ENCODE results near the gene HOXA6. TPM values are rescaled to one million over a fixed set of nuclear protein-coding genes. Genes with fewer than 3 reads are reported as not detected.

The HOXA6 gene
- total and polyA plus RNA-seq, 2 experiments from 2014 or later = not detected

DNA sequence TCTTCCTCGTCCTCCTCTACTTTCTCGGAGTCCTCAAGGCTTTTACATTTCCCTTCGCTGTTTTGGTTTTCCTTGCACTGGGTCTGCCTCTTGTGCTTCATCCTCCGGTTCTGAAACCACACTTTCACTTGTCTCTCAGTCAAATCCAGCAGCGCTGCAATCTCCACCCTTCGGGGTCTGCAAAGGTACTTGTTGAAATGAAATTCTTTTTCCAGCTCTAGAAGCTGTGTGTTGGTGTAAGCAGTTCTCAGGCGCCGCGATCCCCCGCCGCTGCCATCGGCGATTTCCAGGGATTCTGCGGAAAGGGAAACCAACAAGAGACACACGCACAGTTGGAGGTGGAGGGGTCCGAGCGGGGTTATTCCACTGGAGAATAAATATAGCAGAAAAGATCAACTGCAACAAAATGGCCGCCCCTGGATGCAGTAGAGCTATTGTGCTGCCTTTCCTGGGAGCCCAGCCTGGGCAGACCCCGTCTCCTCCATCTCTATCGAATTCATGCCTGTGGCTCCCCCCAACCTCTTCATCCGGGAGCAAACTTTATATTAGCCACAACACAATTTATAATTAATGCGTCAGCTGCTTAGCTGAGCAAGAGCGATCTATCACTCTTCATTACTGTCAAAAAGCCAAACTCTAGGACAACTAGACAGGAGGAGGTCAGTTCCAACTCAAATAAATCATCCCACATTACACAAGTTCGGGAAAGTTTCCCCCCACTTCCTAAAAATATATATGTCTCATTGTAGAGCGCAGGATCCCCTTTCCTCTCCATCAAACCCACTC is 46.2 kb downstream of the HOXA6 start:
- Mint-ChIP-seq H3K4me1 (peaks cover 42% of the 10 kb centered on the region), H3K9me3 (peaks cover 4% of the 10 kb centered on the region; the same call in 1 of the 3 replicates), H3K36me3 (ENCODE audit: low read depth) (no peaks in the 10 kb centered on the region), H3K27ac (no peak overlapping the region), H3K27me3 (ENCODE audit: insufficient read depth, low read depth, poor library complexity) (peaks cover 100% of the 10 kb centered on the region), H3K4me3 (peak overlapping the region; percentile 37; the same call in 2 of the 3 replicates)
- peak overlapping the region; percentile 74 for H2AFZ ChIP-seq
- ATAC-seq = 0 out of 3 replicates have a peak, but pooled peaks have one; percentile 2
- peak overlapping the region; percentile 76 for H3K4me2 ChIP-seq
- H3F3A ChIP-seq (replicated peaks; ENCODE audit: low read depth) = peaks cover 61% of the 10 kb centered on the region
- H3K4me3 ChIP-seq = peak overlapping the region; percentile 46
- H3K27ac ChIP-seq (ENCODE audit: low read depth) = no peak overlapping the region
- no peak for DNase-seq (ENCODE audit: low spot score)
- TF ChIP-seq EZH2 (IDR thresholded peaks at IDR 0.05; ENCODE audit: low read depth, unreplicated experiment) (peak; percentile 97), ZNF331 (CRISPR knock-in tag; IDR thresholded peaks at IDR 0.05; ENCODE audit: low read depth) (no peak), EZH2phosphoT487 (IDR thresholded peaks at IDR 0.05; ENCODE audit: unreplicated experiment) (peak; percentile 53), NANOG (IDR thresholded peaks at IDR 0.05; ENCODE audit: borderline replicate concordance) (no peak)
- TF ChIP-seq, protein P1, sequence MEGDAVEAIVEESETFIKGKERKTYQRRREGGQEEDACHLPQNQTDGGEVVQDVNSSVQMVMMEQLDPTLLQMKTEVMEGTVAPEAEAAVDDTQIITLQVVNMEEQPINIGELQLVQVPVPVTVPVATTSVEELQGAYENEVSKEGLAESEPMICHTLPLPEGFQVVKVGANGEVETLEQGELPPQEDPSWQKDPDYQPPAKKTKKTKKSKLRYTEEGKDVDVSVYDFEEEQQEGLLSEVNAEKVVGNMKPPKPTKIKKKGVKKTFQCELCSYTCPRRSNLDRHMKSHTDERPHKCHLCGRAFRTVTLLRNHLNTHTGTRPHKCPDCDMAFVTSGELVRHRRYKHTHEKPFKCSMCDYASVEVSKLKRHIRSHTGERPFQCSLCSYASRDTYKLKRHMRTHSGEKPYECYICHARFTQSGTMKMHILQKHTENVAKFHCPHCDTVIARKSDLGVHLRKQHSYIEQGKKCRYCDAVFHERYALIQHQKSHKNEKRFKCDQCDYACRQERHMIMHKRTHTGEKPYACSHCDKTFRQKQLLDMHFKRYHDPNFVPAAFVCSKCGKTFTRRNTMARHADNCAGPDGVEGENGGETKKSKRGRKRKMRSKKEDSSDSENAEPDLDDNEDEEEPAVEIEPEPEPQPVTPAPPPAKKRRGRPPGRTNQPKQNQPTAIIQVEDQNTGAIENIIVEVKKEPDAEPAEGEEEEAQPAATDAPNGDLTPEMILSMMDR (conservative IDR thresholded peaks at IDR 0.05; ENCODE audit: low read depth in 2 of 2) = no peak
- TF ChIP-seq, protein P2, sequence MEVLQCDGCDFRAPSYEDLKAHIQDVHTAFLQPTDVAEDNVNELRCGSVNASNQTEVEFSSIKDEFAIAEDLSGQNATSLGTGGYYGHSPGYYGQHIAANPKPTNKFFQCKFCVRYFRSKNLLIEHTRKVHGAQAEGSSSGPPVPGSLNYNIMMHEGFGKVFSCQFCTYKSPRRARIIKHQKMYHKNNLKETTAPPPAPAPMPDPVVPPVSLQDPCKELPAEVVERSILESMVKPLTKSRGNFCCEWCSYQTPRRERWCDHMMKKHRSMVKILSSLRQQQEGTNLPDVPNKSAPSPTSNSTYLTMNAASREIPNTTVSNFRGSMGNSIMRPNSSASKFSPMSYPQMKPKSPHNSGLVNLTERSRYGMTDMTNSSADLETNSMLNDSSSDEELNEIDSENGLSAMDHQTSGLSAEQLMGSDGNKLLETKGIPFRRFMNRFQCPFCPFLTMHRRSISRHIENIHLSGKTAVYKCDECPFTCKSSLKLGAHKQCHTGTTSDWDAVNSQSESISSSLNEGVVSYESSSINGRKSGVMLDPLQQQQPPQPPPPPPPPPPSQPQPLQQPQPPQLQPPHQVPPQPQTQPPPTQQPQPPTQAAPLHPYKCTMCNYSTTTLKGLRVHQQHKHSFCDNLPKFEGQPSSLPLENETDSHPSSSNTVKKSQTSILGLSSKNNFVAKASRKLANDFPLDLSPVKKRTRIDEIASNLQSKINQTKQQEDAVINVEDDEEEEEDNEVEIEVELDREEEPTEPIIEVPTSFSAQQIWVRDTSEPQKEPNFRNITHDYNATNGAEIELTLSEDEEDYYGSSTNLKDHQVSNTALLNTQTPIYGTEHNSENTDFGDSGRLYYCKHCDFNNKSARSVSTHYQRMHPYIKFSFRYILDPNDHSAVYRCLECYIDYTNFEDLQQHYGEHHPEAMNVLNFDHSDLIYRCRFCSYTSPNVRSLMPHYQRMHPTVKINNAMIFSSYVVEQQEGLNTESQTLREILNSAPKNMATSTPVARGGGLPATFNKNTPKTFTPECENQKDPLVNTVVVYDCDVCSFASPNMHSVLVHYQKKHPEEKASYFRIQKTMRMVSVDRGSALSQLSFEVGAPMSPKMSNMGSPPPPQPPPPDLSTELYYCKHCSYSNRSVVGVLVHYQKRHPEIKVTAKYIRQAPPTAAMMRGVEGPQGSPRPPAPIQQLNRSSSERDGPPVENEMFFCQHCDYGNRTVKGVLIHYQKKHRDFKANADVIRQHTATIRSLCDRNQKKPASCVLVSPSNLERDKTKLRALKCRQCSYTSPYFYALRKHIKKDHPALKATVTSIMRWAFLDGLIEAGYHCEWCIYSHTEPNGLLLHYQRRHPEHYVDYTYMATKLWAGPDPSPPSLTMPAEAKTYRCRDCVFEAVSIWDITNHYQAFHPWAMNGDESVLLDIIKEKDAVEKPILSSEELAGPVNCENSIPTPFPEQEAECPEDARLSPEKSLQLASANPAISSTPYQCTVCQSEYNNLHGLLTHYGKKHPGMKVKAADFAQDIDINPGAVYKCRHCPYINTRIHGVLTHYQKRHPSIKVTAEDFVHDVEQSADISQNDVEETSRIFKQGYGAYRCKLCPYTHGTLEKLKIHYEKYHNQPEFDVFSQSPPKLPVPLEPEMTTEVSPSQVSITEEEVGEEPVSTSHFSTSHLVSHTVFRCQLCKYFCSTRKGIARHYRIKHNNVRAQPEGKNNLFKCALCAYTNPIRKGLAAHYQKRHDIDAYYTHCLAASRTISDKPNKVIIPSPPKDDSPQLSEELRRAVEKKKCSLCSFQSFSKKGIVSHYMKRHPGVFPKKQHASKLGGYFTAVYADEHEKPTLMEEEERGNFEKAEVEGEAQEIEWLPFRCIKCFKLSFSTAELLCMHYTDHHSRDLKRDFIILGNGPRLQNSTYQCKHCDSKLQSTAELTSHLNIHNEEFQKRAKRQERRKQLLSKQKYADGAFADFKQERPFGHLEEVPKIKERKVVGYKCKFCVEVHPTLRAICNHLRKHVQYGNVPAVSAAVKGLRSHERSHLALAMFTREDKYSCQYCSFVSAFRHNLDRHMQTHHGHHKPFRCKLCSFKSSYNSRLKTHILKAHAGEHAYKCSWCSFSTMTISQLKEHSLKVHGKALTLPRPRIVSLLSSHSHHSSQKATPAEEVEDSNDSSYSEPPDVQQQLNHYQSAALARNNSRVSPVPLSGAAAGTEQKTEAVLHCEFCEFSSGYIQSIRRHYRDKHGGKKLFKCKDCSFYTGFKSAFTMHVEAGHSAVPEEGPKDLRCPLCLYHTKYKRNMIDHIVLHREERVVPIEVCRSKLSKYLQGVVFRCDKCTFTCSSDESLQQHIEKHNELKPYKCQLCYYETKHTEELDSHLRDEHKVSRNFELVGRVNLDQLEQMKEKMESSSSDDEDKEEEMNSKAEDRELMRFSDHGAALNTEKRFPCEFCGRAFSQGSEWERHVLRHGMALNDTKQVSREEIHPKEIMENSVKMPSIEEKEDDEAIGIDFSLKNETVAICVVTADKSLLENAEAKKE (CRISPR knock-in tag; IDR thresholded peaks at IDR 0.05) = no peak
- H3K27me3 ChIP-seq (ENCODE audit: insufficient read depth) = peaks cover 100% of the 10 kb centered on the region
- H3K4me1 ChIP-seq (ENCODE audit: insufficient read depth) = peaks cover 47% of the 10 kb centered on the region
- no peaks in the 10 kb centered on the region for H3K79me2 ChIP-seq (replicated peaks; ENCODE audit: insufficient read depth)
- no peaks in the 10 kb centered on the region for H3K36me3 ChIP-seq (ENCODE audit: insufficient read depth)
- peaks cover 73% of the 10 kb centered on the region for H4K20me1 ChIP-seq (replicated peaks; ENCODE audit: insufficient read depth)
- no peaks in the 10 kb centered on the region for H3K9me2 ChIP-seq (ENCODE audit: insufficient read depth)

All from GM23338 (cell line).